Heart left ventricle (tissue), 16 donors: ENCODE measurements around the gene SORCS1. TPM values are rescaled to one million over a fixed set of nuclear protein-coding genes. Genes with fewer than 3 reads are reported as not detected.
A peak's percentile ranks its signal among the peaks of the same experiment; 100 is the strongest.

Experiments used
- ATAC-seq, 4 donors: fragments of 200-7000 bp; cut with Tn5 transposase; one replicate each; pipeline ENCODE4 v1.9.1; 2020 to 2022; ENCODE audit warnings: moderate library complexity in 4 of 4, mild to moderate bottlenecking in 3 of 4, moderate number of reproducible peaks in 1 of 4
- DNase-seq, 5 donors: peaks; one replicate each; pipeline ENCODE4 v3.0.0-alpha.2; 2020
- H3K27ac ChIP-seq, 12 donors: fragments of 200-600 bp; sonication (generic) in 4 of 12; one replicate each; pipeline versions ENCODE4 v1.5.0 to v1.8.0; 2016 to 2022; ENCODE audit warnings: mild to moderate bottlenecking in 2 of 12
- H3K27me3 ChIP-seq, 9 donors: fragments of 200-600 bp; sonication (generic) in 2 of 9; one replicate each; pipeline versions ENCODE4 v1.5.1 to v1.8.0; 2016 to 2022; ENCODE audit warnings: mild to moderate bottlenecking in 3 of 9
- H3K36me3 ChIP-seq, 9 donors: fragments of 200-600 bp; sonication (generic) in 2 of 9; one replicate each; pipeline versions ENCODE4 v1.5.0 to v1.8.0; 2018 to 2022; ENCODE audit warnings: mild to moderate bottlenecking in 2 of 9
- H3K4me1 ChIP-seq, 12 donors: fragments of 200-600 bp; sonication (generic) in 4 of 12; one replicate each; pipeline versions ENCODE4 v1.5.0 to v1.8.0; 2016 to 2022; ENCODE audit warnings: mild to moderate bottlenecking in 3 of 12
- H3K4me3 ChIP-seq, 12 donors: fragments of 200-600 bp; sonication (generic) in 4 of 12; one replicate each; pipeline versions ENCODE4 v1.5.0 to v1.8.0; 2017 to 2022; ENCODE audit warnings: mild to moderate bottlenecking in 9 of 12, moderate library complexity in 4 of 12
- H3K9me3 ChIP-seq, 12 donors: fragments of 200-600 bp; sonication (generic) in 4 of 12; one replicate each; pipeline versions ENCODE4 v1.5.0 to v1.8.0; 2016 to 2022; ENCODE audit warnings: mild to moderate bottlenecking in 1 of 12
- CTCF ChIP-seq, 12 donors: fragments of 200-600 bp; sonication (generic) in 4 of 12; IDR thresholded peaks; one replicate each; pipeline versions ENCODE4 v1.5.0 to v1.8.0; 2018 to 2022; ENCODE audit warnings: antibody characterized with exemption in 12 of 12, mild to moderate bottlenecking in 5 of 12
- POLR2A ChIP-seq, 2 donors: fragments of 450-650 bp; IDR thresholded peaks; one replicate each; pipeline ENCODE4 v1.6.1; 2017; ENCODE audit warnings: antibody characterized with exemption in 2 of 2, mild to moderate bottlenecking in 2 of 2, moderate library complexity in 2 of 2
- WGBS, 4 donors: extraction: QIAGEN DNeasy Blood & Tissue Kit in 2 of 4; methylation state at CpG; one replicate each; pipeline versions ENCODE4 v1.1.5 to v1.1.7; 2013 to 2018; 5-methylcytosine and 5-hydroxymethylcytosine counted together
- intact Hi-C, 10 donors: fragments of 100-400 bp; cut with DNase I; formaldehyde crosslinking; loops; one replicate each; pipeline versions ENCODE4 v1.11.1 to v1.14.2; 2022
- polyA plus RNA-seq, 2 donors: library from polyadenylated mRNA; stranded (reverse); fragments of 200-250 nt; gene quantifications; one replicate each; pipeline ENCODE4 v1.2.3, GENCODE V29; 2013
- total RNA-seq, 9 donors: library from RNA; depleted of rRNA in 2 of 9; stranded (reverse); fragments of >200 nt in 2 of 9; fragmentation: NEBNext Ultra II Directional in 3 of 9; extraction: Animal tissue kit (Norgen Biotek cat#: 25700) in 3 of 9; gene quantifications; one replicate each; pipeline versions ENCODE4 v1.1.0 to v1.2.4, GENCODE V29; 2016 to 2023
- donor health status: ischemic (EF 13 %, LVEDD 7.1; RV severe dilation, severe dysfunction).
- donor health status: healthy with polysubstance abuse.
- donor health status: DM: no; HTN: yes; CAD: no.
- donor health status: DM: no; HTN: no; CAD: no.
- donor health status: ischemic (EF 25% LVEDD 6.9; RV normal size, moderate dysfunction).
- donor health status: ischemic (EF 25% LVEDD 5.7; RV mildly dilated, moderate dysfunction).
- donor health status: healthy.
- donor health status: DM: yes; HTN: yes; CAD: no.
- donor health status: ischemic (EF 35%, LVEDD 5.7; RV mildly dilated, moderate dysfunction).
- donor health status: nonischemic (EF 11% LVEDD 7.7; RV severe dilation, severe dysfunction).
- donor health status: DM: yes; HTN: yes; CAD: no.
- donor health status: PGD.
- donor health status: ischemic (EF 29% LVEDD 5.4; RV normal size, mild dysfunction).
- donor health status: nonischemic (EF 23%, LVEDD 6.1; RV moderate dilation, normal function).

SORCS1 gene
- total and polyA plus RNA-seq, 11 donors, result 0.23 to 5.7 (median 1.1) TPM

GRCh38 chr10:107139237-107139636 lies 25.3 kb downstream of the SORCS1 start:
- ATAC-seq, result peak in 1 of 4 donors; percentile 22
- no peaks in the 10 kb centered on the region for H3K9me3 ChIP-seq

GRCh38 chr10:107133656-107134055 lies 30.9 kb downstream of the SORCS1 start:
- ATAC-seq, result no peak
- Histone ChIP-seq H3K9me3 (peaks cover 0 to 1% (median 0%) of the 10 kb centered on the region in 12 donors), H3K36me3 (no peaks in the 10 kb centered on the region), H3K4me3 (no peak overlapping the region), H3K27ac (no peak overlapping the region), H3K27me3 (no peaks in the 10 kb centered on the region), H3K4me1 (no peaks in the 10 kb centered on the region)
- WGBS, 4 donors, result 56 to 77% (median 73%) methylated on average over 1 of the region's 1 CpG
- DNase-seq, result no peak
- intact Hi-C loops, result no loop called here
- TF ChIP-seq POLR2A (IDR thresholded peaks at IDR 0.05) (no peak), CTCF (IDR thresholded peaks at IDR 0.05) (no peak)

More at GRCh38 chr10:107139237-107139636, 25.3 kb downstream of the SORCS1 start:
- no peak overlapping the region for H3K4me3 ChIP-seq
- H3K27me3 ChIP-seq, result no peaks in the 10 kb centered on the region
- intact Hi-C loops, result no loop called here
- no peak for TF ChIP-seq CTCF (IDR thresholded peaks at IDR 0.05)
- no peak for TF ChIP-seq POLR2A (IDR thresholded peaks at IDR 0.05)
- no peak for DNase-seq
- no peak overlapping the region for H3K27ac ChIP-seq
- no peaks in the 10 kb centered on the region for H3K36me3 ChIP-seq
- H3K4me1 ChIP-seq, result no peaks in the 10 kb centered on the region

- no peak for TF ChIP-seq POLR2A (IDR thresholded peaks at IDR 0.05)
- DNase-seq (no peak), ATAC-seq (no peak)
- Histone ChIP-seq H3K27me3 (no peaks in the 10 kb centered on the region), H3K27ac (no peak overlapping the region), H3K4me3 (no peak overlapping the region), H3K4me1 (no peaks in the 10 kb centered on the region), H3K9me3 (peaks cover 0 to 3% (median 0%) of the 10 kb centered on the region in 12 donors), H3K36me3 (no peaks in the 10 kb centered on the region)
- WGBS, 4 donors, result 77 to 84% (median 78%) methylated on average over 6 of the region's 6 CpGs
- intact Hi-C loops, result no loop called here
Observed at GRCh38 chr10:107129000-107129399, 35.5 kb downstream of the SORCS1 start.

GRCh38 chr10:107126512-107127065 lies 37.9 kb downstream of the SORCS1 start:
- no peak overlapping the region for H3K4me3 ChIP-seq
- 40 to 45% (median 42%) methylated on average over 5 of the region's 5 CpGs for WGBS, 4 donors
- no peak for ATAC-seq
- H3K4me1 ChIP-seq, result no peaks in the 10 kb centered on the region
- TF ChIP-seq POLR2A (IDR thresholded peaks at IDR 0.05) (no peak), CTCF (IDR thresholded peaks at IDR 0.05) (no peak)
- no peak overlapping the region for H3K27ac ChIP-seq
- peaks cover 0 to 3% (median 0%) of the 10 kb centered on the region in 12 donors for H3K9me3 ChIP-seq
- DNase-seq, result no peak
- no peaks in the 10 kb centered on the region for H3K36me3 ChIP-seq
- intact Hi-C loops, result no loop called here
- no peaks in the 10 kb centered on the region for H3K27me3 ChIP-seq

GRCh38 chr10:107122703-107123102 lies 41.8 kb downstream of the SORCS1 start:
- WGBS, 4 donors, result 24 to 29% (median 27%) methylated on average over 2 of the region's 2 CpGs
- Histone ChIP-seq H3K27ac (no peak overlapping the region), H3K9me3 (no peaks in the 10 kb centered on the region), H3K36me3 (no peaks in the 10 kb centered on the region), H3K27me3 (no peaks in the 10 kb centered on the region), H3K4me3 (no peak overlapping the region), H3K4me1 (no peaks in the 10 kb centered on the region)
- ATAC-seq (no peak), DNase-seq (no peak)
- intact Hi-C loops, result no loop called here
- TF ChIP-seq CTCF (IDR thresholded peaks at IDR 0.05), result no peak
- no peak for TF ChIP-seq POLR2A (IDR thresholded peaks at IDR 0.05)
